Inferior parietal cortex (tissue), 1 donor: ENCODE results near the gene DLG5.

Experiments
- DNase-seq: peaks from one replicate; pipeline ENCODE4 v3.0.0-alpha.2; 2016; ENCODE audit errors: extremely low spot score

DLG5 gene

DNA sequence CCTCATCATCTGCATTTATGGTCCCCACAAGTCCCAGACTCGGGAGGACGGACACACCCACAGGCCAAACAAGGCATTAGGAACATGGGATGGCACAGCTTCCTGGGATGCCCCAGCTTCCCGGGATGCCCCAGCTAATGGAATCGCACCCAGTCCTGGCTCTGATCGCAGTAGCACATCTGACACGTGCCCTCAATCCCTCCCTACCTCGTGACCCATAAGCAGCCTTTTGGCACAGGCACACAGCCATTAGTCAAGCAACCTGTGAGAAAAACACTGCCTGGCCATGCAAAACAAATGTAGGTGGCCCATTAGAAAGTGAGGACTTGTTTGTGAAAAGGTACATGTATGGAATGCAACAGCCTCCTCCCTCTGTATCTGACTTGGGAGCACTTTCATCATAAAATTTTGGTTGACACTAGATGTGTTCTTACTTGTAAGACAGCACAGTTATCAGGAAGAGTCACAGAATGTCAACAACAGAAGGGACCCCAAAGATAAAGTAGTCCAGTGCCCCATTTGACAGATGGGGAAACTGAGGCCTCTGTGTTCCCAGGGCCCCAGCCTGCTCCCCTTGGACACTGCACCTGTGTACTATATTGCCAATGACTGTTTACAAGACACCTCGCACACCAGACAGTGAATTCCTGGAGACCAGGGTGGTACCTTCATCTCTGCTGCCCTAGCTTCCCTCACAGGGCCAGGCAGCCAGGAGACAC, 34.4 kb downstream of the DLG5 start:
- no peak for DNase-seq

DNA sequence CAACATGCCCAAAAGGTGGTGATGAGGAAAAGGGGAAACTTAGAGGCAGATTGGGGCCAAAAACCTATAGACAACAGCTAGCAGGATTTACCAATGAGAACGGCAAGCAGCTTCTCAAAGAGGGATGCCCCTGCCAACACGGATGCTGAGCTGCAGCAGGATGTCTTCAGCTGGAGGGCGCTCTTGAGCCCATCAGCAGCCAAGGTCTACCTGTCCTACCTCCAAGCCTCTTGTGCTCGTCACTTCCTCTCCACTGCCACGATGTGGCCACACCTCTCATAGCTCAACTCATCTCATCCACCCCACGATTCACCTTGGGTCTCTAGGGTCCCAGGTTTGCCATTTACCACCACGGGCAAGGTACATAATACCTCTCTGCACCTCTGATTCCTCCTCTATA, 36.5 kb downstream of the DLG5 start:
- no peak for DNase-seq

DNA sequence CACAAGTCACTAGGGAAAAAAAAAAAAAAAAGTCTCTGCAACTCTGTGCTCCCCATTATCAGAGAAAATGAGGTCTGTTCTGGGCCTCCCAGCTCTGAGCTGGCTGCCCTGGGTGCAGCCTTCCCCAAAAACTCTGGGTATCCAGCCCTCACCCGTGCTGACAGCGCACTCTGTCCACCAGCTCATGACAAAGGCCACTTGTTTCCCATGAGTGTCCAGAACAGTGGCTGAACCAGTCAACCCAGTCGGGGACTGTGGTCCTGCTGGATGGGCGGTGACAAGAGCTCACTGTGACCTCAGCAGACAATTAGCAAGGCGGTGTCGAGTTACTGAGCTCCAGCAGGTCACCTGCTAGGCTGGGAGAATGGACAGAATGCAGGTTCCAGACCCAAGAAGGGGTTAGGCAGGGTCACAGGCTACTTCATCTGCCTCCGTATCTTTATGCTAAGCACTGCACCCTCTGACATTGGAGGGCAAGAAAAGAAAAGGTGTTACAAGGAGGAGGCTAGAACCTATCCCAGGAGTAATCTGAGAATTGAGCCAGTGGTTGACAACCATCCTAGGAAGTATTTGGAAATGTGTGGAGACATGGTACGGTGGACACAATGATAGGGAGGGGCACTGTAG, 37.2 kb downstream of the DLG5 start:
- peak; percentile 65 for DNase-seq

DNA sequence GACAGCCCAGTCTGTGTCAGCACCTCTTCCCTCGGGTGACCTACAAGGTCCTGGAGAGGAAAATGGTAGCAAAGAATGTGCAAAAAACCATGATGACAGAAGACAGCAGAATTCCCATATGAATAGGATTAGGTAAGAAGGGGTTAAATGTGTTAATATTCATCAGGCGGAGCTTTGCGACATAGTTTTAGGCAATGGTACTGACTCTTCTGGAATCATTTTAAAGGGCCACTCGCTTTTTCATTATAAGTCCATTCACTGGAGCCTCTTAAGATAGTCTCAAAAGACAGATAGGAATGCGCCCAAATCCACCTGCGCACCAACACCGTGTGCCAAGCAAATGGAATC, 38.2 kb downstream of the DLG5 start:
- DNase-seq = peak; percentile 33

DNA sequence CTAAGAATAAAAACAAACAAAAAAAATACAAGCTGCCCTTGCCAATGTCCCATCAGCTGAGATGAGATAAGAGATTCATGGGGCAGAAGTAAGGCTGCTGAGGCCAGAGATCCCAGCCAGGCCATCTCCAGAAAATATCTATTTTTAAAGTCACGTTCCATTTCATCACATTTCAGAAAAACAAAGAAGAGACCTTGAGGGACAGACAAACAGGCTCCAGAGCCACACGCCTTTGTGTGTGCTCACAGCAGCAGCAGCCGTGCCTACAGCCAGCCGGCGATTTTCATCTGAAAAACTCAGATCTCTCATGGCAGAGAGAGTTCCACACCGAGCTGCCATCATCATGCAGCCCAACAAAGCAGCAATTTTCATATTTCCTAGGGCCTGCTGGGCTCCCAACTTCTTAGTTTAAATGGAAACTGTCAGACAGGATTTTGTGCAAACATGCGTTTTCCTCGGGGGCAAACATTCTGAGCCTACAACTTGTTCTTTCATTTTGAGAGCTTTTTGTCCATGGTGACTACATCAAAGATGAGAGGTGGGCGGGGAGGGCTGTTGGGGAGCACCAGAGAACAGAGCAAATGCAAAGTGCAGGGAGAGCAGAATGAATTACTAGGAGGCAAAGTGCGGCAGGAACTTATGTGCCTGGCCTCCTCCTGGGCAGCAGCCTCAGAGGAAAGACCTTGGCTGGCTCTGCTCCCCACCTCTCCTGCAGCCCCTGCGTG, 38.8 kb downstream of the DLG5 start:
- DNase-seq = peak; percentile 39

DNA sequence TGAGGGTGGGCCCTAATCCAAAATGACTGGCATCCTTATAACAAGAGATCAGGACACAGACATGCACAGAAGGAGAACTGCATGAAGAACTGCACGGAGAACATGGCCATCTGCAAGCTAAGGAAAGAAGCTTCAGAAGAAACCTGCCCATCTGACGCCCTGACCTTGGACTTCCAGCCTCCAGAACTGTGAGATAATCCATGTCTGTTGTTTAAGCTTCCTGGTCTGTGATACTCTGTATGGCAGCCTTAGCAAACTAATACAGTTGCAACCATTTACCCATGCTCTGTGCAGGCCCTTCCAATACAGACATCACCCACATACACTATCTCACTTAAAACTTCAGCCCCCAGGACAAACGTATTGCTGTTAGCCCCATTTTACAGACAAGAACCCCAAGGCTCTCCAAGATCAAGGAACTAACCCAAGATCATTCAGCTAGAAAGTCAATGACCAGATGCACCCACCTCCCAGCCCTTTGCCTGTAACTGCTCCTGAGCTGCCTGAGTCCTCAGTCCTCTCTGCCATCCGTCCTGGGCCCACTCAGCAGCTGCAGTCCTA, 39.7 kb downstream of the DLG5 start:
- no peak for DNase-seq

DNA sequence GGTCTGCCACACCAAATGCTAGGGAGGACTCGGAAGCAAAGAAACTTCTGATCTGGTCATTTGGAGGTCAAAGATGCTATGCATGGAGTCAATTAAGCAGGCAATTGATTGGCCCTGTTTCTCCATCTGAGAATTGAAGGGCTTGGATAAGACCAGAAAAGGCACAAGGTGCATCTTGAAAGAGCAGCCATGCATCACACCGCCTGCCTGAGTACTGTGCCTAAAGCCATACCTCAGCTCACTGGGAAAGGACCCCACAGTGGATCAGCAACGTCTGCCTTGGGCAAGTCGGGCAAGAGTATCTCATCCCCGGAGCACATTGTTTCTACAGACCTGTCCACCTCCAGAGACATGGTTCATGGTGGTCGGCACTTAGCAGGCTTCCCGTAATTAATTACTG, 42.4 kb downstream of the DLG5 start:
- DNase-seq = no peak

DNA sequence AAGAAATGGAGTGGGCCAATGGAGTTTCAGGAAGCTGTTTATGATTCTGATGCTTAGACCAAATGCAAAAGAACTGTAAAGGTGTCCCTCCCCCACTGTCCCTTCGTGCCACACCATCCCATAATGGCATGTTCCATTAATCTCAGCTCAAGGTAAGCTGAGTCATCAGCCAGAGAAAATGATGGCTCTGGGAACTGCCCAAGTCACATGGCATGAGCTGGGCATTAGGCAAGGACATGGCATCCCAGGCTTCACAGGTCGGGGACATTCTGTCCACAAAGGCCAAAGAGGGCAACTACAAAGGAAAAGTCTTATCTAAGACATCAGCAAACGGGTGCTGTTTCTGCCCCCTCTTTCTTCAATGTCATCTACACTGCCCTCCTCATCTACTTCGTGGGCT, 44.9 kb downstream of the DLG5 start:
- DNase-seq = no peak

DNA sequence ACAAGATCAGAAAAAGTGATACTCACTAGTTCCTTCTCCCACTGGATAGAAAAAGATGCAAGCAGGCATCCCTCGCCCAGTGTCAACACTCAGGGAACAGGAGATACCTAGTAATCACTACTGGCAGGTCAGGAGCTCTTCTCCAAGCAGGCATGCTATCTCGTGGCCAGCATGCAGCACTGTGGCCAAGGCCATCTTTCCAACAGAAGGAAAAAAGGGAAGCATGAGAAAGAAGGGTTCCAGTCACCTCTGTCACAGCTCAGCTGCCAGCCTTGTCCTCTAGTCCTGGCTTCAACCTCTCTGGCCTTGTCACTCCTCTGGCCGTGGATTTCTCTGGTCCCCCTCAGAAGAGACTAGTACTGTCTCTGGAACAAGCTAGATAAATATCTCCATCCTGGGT, 45.3 kb downstream of the DLG5 start:
- no peak for DNase-seq

DNA sequence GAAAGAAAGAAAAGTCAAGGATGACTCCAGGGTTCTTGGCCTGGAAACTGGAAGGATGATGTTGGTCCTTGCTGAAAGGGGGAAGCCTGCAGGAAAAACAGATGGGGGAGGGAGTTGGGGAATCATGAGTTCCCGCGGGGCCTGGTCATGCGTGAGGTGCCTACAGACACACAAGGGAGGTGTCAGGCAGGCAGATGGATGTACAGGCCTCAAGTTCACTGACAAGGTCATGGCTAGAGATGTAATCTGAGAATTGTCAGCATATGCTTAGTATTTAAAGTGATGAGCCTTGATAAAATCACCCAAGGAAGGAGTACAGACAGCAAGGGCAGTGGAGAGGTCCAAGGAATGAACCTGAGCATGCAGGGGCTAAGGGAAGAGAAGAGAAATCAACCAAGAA, 46.8 kb downstream of the DLG5 start:
- no peak for DNase-seq

DNA sequence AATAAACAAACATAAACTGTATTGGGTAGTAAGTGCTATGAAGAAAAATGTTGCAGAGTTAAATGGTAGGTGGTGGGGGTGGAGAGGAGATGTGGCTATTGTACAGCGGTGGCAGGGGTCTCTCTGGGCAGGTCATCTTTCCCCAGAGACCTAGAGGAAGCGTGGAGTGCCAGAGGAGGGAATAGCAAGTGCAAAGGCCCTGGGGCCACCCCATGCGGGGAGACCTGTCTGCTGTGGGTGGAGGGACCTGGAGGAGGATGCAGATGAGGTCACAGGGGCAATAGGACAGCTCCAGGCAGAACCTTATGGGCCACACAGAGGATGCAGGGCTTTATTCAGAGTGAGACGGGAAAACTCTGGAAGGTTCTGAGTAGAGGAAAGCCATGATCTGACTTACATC, 47.5 kb downstream of the DLG5 start:
- no peak for DNase-seq

DNA sequence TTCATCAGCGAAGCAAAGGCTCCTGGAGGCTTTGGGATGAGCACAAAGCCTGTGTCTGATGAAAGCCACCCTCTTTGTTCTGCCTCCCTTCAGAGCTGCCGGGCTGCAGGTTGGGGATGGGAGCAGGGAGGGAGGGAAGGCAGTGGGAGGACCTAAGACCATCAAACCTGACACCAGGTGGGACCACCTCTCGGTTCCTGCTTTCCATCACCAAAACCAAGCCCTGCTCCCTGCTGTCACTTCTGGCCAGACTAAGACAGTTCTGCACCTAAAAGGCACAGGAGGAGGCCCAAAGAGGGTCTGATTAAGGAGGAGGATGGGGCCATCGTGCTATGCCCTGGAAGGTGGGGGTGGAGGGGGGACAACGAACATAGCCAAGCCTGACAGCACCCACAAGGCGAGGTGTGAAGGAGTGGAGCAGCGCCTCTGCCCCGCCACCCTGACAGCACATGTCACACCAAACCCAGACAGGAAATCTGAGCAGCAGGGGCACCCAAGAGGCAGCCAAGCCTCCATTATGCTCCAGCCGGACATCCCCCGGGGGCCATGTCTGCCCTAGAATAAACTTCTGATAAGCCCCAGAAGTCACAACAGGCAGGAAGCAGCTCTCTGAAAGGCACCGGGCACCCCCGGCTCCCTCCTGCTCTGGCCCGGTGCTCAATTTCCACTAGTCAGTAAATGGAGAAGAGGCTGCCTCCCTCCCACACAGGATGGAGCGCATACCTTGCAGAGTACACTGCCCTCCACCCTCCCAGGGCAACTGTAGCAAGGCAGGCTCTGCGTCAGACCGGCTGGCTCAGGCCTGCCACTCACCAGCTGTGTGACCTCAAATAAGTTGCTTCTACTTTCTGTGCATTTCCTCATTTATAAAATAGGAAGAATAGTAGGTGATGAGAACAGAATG, 48.9 kb downstream of the DLG5 start:
- DNase-seq = no peak

DNA sequence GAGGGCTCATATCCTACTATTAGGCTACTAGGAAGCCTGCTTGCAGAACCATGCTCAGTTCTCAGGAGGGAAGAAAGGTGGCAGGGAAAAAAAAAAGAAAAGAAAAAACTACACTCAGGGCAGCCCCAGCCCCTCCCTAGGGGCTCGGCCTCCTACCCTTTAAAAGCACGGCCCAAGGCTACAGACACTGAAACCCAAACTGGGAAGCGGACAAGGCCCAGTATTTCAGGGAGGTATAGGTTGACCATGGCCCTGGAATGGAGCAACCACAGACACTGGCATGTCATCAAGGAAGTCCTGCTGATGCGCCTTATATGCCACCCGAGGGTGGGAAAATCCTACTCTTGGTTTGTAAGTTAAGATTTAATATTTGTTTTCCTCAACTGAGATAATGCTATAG, 50.8 kb downstream of the DLG5 start:
- DNase-seq = no peak

DNA sequence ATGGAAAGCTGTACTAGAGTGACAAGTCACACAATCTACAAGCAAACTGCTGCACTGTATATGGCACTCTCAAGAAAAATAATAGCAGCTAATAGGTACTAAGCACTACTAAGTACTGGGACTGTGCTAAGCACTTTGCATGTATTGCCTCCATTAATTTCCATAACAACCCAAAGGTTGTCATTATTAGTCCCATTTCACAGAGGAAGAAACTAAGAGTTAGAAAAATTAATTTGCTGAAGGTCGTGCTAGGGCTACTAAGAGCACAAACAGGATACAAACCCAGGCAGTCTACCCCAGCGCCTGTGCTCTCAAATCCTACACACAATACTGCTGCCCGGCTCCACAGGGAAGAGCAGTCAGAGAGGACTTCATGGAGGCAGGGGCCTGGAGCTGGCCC, 51.7 kb downstream of the DLG5 start:
- no peak for DNase-seq

DNA sequence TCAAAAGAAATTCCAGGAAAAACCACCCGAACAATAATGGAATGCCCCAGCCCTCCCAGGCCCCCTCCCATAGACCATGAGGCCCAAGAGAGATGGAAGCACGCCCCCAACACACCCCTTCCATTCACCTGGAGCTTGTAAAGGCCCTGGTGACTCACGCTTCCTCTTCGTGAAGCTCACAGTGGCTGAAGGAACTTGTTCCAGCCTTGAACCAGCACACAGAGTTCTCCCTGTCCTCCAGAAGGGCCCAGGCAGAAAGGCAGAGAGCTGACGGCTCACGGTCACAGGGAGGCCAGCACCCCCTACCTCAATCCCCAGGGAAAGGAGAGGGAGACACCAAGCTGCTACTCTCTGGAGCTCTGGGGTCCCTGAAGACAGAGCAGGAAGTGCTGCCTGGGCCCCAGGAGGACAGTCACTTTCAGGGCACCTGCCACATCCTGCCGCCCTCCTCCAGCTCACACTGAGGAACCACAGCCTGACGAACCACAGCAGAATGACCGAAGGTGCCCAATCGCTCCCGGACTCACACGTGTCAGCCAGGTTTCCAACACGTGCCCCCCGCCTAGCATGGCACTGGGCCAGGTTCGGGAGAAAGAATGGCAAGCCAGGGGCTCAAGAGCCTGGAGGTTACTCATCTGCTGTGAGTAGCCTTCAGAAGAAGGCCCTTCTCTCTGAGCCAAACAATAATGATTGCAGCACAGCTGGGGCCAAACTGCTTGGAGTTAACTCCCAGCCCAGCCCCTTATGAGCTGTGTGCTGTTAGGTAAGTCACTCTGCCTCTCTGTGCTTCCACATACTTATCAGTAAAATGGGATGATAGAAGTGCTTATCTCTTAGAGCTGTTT, 52.8 kb downstream of the DLG5 start:
- DNase-seq = no peak

DNA sequence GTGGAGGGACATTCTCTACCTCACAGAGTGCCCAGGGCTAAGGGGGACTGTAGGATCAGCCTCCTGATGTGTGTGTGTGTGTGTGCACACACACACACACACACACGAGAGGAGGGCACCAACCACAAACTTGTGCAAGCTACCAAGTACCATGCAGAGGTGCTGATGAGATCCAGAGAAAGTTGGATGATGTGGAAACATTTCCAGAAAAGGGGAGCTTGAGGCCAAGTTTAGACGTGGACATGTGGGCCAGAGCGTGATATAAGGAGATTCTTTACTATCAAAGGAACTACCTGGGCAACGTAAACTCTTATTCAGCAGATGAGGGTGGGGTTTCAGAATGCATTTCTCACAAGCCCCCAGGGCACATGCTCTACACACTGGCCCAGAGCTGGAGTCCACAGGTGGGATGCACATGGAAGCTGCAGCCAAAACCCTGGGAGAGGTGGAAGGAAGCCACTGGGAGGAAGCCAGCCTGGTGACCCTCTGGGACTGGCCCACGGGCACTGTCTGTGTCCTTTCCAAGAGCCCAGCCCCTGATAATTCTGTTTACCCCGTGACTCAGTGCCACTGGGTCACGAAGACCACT, 53.5 kb downstream of the DLG5 start:
- DNase-seq = no peak

DNA sequence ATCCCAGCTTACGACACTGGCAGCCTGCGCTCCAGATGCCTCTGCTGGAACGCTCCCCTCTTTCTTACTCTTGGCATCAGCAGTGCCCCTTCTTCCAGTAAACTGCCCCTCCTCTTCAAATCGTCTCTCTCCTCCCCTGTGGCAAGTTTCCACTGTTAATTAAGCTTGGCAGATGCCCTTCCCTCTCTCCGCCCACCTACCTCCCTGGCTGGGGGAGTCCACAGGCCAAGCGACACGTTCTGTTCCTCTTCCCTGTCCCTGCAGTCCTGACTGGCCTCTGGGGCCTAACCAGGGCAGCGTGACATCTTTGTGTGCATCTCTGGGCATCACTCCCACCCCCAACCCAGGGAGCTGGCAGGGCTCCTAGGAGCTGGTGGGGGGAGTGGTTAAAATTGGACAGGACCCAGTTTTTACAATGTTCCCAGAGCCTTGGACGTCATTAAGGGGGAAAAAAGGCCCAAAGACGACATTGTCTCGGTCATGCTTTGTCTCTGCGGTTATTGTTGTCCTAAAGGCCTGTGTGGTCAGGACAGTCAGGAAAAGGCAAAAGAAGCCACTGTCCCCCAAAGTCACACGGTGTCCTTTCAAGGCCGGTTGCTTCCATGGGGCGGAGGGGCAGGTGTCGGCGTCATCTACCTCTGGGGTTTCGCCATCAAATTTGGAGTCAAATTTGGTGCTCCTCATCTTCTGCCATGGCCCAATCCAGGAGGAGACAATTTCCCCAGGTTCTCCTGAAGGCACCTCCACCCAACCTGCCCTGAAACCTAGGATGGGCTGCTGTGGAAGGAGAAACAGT, 54.2 kb downstream of the DLG5 start:
- DNase-seq = peak; percentile 84

DNA sequence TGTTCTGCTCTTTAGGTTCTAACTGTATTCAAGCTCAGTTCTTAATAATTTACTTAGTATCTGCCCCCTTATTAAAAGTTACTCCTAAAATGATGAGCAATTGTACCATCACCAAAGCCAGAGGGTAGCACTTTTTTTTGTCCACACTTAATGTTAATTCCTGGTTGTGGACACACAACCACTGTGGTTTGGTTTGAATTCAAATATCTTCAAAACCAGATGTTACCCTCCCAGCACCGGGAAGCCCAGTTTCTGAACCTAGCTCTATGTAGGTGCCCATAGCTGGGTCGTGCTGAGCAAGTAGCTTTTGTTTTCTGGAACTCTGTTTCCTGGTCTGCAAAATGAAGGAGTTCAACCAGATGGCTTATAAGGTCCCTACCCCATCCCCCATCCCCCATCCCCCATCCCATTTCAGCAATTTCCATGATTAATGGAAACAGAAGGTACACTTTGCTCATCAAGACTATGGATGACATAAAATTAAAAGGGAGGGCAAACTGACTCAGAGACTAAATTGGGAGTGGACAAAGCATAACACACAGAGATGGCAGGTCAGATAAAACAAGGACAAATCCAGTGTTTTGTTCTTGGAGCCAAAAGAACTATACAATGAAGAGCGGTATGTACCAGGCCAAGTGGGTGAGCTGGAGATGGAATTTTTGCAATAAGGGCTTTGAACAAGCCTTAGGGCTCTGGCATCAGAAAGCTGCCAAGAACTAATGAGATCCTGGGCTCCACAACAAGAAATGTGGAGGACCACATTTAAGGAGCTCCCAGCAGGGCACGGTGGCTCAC, 56.7 kb downstream of the DLG5 start:
- DNase-seq = no peak

DNA sequence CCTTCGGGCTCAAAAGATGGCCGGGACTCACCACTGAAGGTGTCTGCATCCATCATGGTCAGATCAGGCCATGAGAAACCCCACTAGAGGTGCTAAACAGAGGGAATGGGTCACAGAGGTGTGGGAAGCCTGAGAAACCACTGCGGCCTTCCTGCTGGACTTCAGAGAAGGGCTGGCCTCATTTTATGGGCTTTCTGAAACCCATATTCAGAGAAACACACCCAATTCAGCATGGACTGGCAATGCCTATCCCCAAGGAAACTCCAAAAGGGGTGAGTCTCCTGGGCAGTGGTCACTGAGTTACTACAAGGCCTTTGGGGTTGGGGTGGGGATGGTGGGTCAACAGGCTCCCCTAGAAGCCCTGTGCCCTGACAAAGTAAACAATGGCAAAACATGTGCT, 58.0 kb downstream of the DLG5 start:
- no peak for DNase-seq
